Osteoblast (primary cell): ENCODE data around the gene NT5DC2. TPM values are rescaled to one million over a fixed set of nuclear protein-coding genes. Genes with fewer than 3 reads are reported as not detected.

Experiments
- DNase-seq: peaks from one replicate; pipeline ENCODE4 v3.0.0; 2011; ENCODE audit warnings: low spot score, mixed read lengths; ENCODE audit not compliant: insufficient read length; ENCODE audit errors: missing footprints
- H2AFZ ChIP-seq: 2 replicates; pipeline ENCODE4 v1.6.0; 2011; ENCODE audit warnings: mild to moderate bottlenecking, low read length
- H3K27ac ChIP-seq: 2 replicates; pipeline ENCODE4 v1.5.1; 2011; ENCODE audit warnings: mild to moderate bottlenecking, low read depth, low read length, moderate library complexity
- H3K27me3 ChIP-seq: 2 replicates; pipeline ENCODE4 v1.6.0; 2012; ENCODE audit warnings: mild to moderate bottlenecking, control low read depth, inconsistent platforms, low read length, moderate library complexity; ENCODE audit not compliant: insufficient read depth
- H3K36me3 ChIP-seq: 2 replicates; pipeline ENCODE4 v1.5.1; 2011; ENCODE audit warnings: mild to moderate bottlenecking, low read length, control low read depth, moderate library complexity; ENCODE audit not compliant: insufficient read depth
- H3K4me1 ChIP-seq: 2 replicates; pipeline ENCODE4 v1.5.1; 2011; ENCODE audit warnings: mild to moderate bottlenecking, low read length, control low read depth, moderate library complexity; ENCODE audit not compliant: insufficient read depth
- H3K4me2 ChIP-seq: 2 replicates; pipeline ENCODE4 v1.6.0; 2011; ENCODE audit warnings: mild to moderate bottlenecking, low read length; ENCODE audit not compliant: insufficient read depth
- H3K4me3 ChIP-seq: fragments of 200-600 bp; sonication (generic); 3 replicates; pipeline ENCODE4 v1.5.1; 2012; ENCODE audit warnings: mild to moderate bottlenecking, low read length, inconsistent platforms; ENCODE audit not compliant: insufficient read depth
- H3K79me2 ChIP-seq: 2 replicates; pipeline ENCODE4 v1.6.0; 2012; ENCODE audit warnings: mild to moderate bottlenecking, low read length, control low read depth, inconsistent platforms; ENCODE audit not compliant: insufficient read depth
- H3K9me3 ChIP-seq: 2 replicates; pipeline ENCODE4 v1.5.1; 2011; ENCODE audit warnings: low read depth, low read length, control low read depth
- H4K20me1 ChIP-seq: 2 replicates; pipeline ENCODE4 v1.6.0; 2012; ENCODE audit warnings: mild to moderate bottlenecking, low read length, control low read depth; ENCODE audit not compliant: insufficient read depth
- CTCF ChIP-seq: IDR thresholded peaks from 2 replicates; pipeline ENCODE4 v1.5.1; 2011; ENCODE audit warnings: mild to moderate bottlenecking, low read depth, low read length, moderate library complexity; ENCODE audit errors: extremely low read depth
- total RNA-seq: library from RNA; depleted of rRNA; stranded (reverse); fragments of >200 nt; gene quantifications from 2 replicates; pipeline ENCODE4 v1.2.3, GENCODE V29; 2012

The NT5DC2 gene
- total RNA-seq, 1 donor = 52.5 TPM

GRCh38 chr3:52536369-52537164 is 2.9 kb upstream of the NT5DC2 start, which contains the start of gene UQCC5:
Gene UQCC5, plus strand, starts transcription at chr3:52536605. Its CDS starts 151 bp downstream, at chr3:52536756.
- Histone ChIP-seq H3K9me3 (no peaks in the 10 kb centered on the region), H3K27ac (peak within 1 kb of the TSS; percentile 90), H3K27me3 (no peaks in the 10 kb centered on the region), H3K79me2 (peaks cover 68% of the 10 kb centered on the region), H4K20me1 (peaks cover 45% of the 10 kb centered on the region), H3K4me3 (peak within 1 kb of the TSS; percentile 95), H3K36me3 (peaks cover 21% of the 10 kb centered on the region), H3K4me2 (peak within 1 kb of the TSS; percentile 96), H3K4me1 (peaks cover 53% of the 10 kb centered on the region), H2AFZ (peak within 1 kb of the TSS; percentile 56)
- peak; percentile 100 for DNase-seq
- TF ChIP-seq CTCF = no peak

DNA sequence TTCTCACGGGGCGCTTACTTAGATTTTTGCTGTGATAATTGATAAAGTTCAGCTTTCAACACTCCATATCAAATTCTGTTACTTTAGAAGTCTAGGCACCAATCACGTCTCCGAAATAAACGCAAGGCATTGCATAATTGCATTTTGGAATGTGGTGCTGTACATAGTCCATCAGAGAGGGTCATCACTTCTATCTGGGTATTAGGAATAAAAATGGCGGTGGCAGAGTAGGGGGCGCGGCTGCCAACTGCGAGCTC is 2.4 kb upstream of the NT5DC2 start:
- no peak for DNase-seq
- Histone ChIP-seq H3K36me3 (peaks cover 16% of the 10 kb centered on the region), H3K27me3 (no peaks in the 10 kb centered on the region), H3K79me2 (peaks cover 67% of the 10 kb centered on the region), H3K27ac (no peak overlapping the region), H3K4me2 (peak overlapping the region; percentile 66), H3K9me3 (no peaks in the 10 kb centered on the region), H2AFZ (no peak overlapping the region), H3K4me3 (peak overlapping the region; percentile 95), H4K20me1 (peaks cover 47% of the 10 kb centered on the region), H3K4me1 (peaks cover 53% of the 10 kb centered on the region)
- TF ChIP-seq CTCF = no peak

- peaks cover 48% of the 10 kb centered on the region for H4K20me1 ChIP-seq
- H3K4me2 ChIP-seq = peak overlapping the region; percentile 88
- H3K4me1 ChIP-seq = peaks cover 58% of the 10 kb centered on the region
- peak overlapping the region; percentile 95 for H3K4me3 ChIP-seq
- H3K27me3 ChIP-seq = no peaks in the 10 kb centered on the region
- H2AFZ ChIP-seq = no peak overlapping the region
- no peak for TF ChIP-seq CTCF
- H3K27ac ChIP-seq = no peak overlapping the region
- peak; percentile 69 for DNase-seq
- peaks cover 67% of the 10 kb centered on the region for H3K79me2 ChIP-seq
- H3K9me3 ChIP-seq = no peaks in the 10 kb centered on the region
- peaks cover 11% of the 10 kb centered on the region for H3K36me3 ChIP-seq
Observed at GRCh38 chr3:52535411-52536111, 1.9 kb upstream of the NT5DC2 start.
